Measurements from ENCODE around the gene SLC66A2.

The SLC66A2 gene

GRCh38 chr18:79944126-79944731 is 7.2 kb downstream of the SLC66A2 start:
- no peak overlapping the region for H3K27ac ChIP-seq
- no peak for TF ChIP-seq ZFX (IDR thresholded peaks at IDR 0.05)

- no peak for TF ChIP-seq CTCF (conservative IDR thresholded peaks at IDR 0.05)
- TF ChIP-seq ZFX (IDR thresholded peaks at IDR 0.05) = no peak
- H3K27ac ChIP-seq = no peak overlapping the region
These were observed 7.8 kb downstream of the SLC66A2 start for GRCh38 chr18:79943608-79944125.

GRCh38 chr18:79942786-79943607 is 8.5 kb downstream of the SLC66A2 start:
- H3K27ac ChIP-seq = no peak overlapping the region
- no peak for TF ChIP-seq ZFX (IDR thresholded peaks at IDR 0.05)
- no peak for TF ChIP-seq CTCF (conservative IDR thresholded peaks at IDR 0.05)

- TF ChIP-seq ZFX (IDR thresholded peaks at IDR 0.05) (no peak), CTCF (conservative IDR thresholded peaks at IDR 0.05) (no peak)
- H3K27ac ChIP-seq = no peak overlapping the region
These were observed 9.2 kb downstream of the SLC66A2 start for GRCh38 chr18:79942211-79942610.

GRCh38 chr18:79941473-79942119 is 9.9 kb downstream of the SLC66A2 start:
- TF ChIP-seq CTCF (conservative IDR thresholded peaks at IDR 0.05) (no peak), ZFX (IDR thresholded peaks at IDR 0.05) (no peak)
- no peak overlapping the region for H3K27ac ChIP-seq

GRCh38 chr18:79940814-79941472 is 10.5 kb downstream of the SLC66A2 start:
- H3K27ac ChIP-seq = no peak overlapping the region
- TF ChIP-seq CTCF (conservative IDR thresholded peaks at IDR 0.05) = no peak
- TF ChIP-seq ZFX (IDR thresholded peaks at IDR 0.05) = no peak

- no peak overlapping the region for H3K27ac ChIP-seq
- no peak for TF ChIP-seq ZFX (IDR thresholded peaks at IDR 0.05)
- no peak for TF ChIP-seq CTCF (conservative IDR thresholded peaks at IDR 0.05)
These were observed 11.2 kb downstream of the SLC66A2 start for GRCh38 chr18:79940126-79940813.

Data from C4-2B (cell line).